Astrocyte (in vitro differentiated cells and primary cell): ENCODE data around the gene SLC4A2. TPM values are rescaled to one million over a fixed set of nuclear protein-coding genes. Genes with fewer than 3 reads are reported as not detected.
A peak's percentile ranks its signal among the peaks of the same experiment; 100 is the strongest.

Experiments used
- DNase-seq: peaks from one replicate; pipeline ENCODE4 v3.0.0-alpha.2; 2010; ENCODE audit warnings: low read depth
- FAIRE-seq: peaks from 2 replicates; lab custom pipeline; 2011; peaks lifted over from hg19 to GRCh38; lab: Jason Lieb, UNC
- H2AFZ ChIP-seq: 2 replicates; pipeline ENCODE4 v1.6.0; 2012; ENCODE audit warnings: low read depth, low read length, inconsistent platforms
- H3K27ac ChIP-seq: 2 replicates; pipeline ENCODE4 v1.5.1; 2011; ENCODE audit warnings: low read depth, low read length, inconsistent platforms
- H3K27me3 ChIP-seq: 2 replicates; pipeline ENCODE4 v1.6.0; 2011; ENCODE audit warnings: low read length, inconsistent platforms; ENCODE audit not compliant: insufficient read depth
- H3K36me3 ChIP-seq: 2 replicates; pipeline ENCODE4 v1.5.1; 2011; ENCODE audit warnings: low read length, inconsistent platforms; ENCODE audit not compliant: insufficient read depth
- H3K4me1 ChIP-seq: 2 replicates; pipeline ENCODE4 v1.5.1; 2011; ENCODE audit warnings: low read length, inconsistent platforms; ENCODE audit not compliant: insufficient read depth
- H3K4me2 ChIP-seq: 2 replicates; pipeline ENCODE4 v1.6.0; 2012; ENCODE audit warnings: low read length, inconsistent platforms
- H3K4me3 ChIP-seq: 2 replicates; pipeline ENCODE4 v1.5.1; 2011; ENCODE audit warnings: low read depth, mild to moderate bottlenecking, low read length, inconsistent platforms; ENCODE audit not compliant: insufficient read depth
- H3K79me2 ChIP-seq: 2 replicates; pipeline ENCODE4 v1.6.0; 2012; ENCODE audit warnings: mild to moderate bottlenecking, low read length, inconsistent platforms; ENCODE audit not compliant: insufficient read depth
- H3K9ac ChIP-seq: 2 replicates; pipeline ENCODE4 v1.6.0; 2012; ENCODE audit warnings: mild to moderate bottlenecking, low read length, inconsistent platforms
- H3K9me3 ChIP-seq: 2 replicates; pipeline ENCODE4 v1.5.1; 2012; ENCODE audit warnings: low read depth, mild to moderate bottlenecking, low read length, inconsistent platforms; ENCODE audit not compliant: insufficient read depth
- H4K20me1 ChIP-seq: 2 replicates; pipeline ENCODE4 v1.6.0; 2012; ENCODE audit warnings: low read length, inconsistent platforms; ENCODE audit not compliant: insufficient read depth
- H3K27ac Mint-ChIP-seq: one replicate; pipeline ENCODE4 v1.8.0; 2021; ENCODE audit warnings: mild to moderate bottlenecking, mixed read lengths; ENCODE audit not compliant: unreplicated experiment
- H3K27me3 Mint-ChIP-seq: one replicate; pipeline ENCODE4 v1.8.0; 2021; ENCODE audit warnings: low read depth, mixed read lengths; ENCODE audit not compliant: unreplicated experiment
- H3K36me3 Mint-ChIP-seq: one replicate; pipeline ENCODE4 v1.8.0; 2021; ENCODE audit warnings: low read depth, mixed read lengths; ENCODE audit not compliant: unreplicated experiment
- H3K4me1 Mint-ChIP-seq: one replicate; pipeline ENCODE4 v1.8.0; 2021; ENCODE audit warnings: low read depth, mixed read lengths; ENCODE audit not compliant: unreplicated experiment
- H3K4me3 Mint-ChIP-seq: one replicate; pipeline ENCODE4 v1.8.0; 2021; ENCODE audit warnings: mild to moderate bottlenecking, moderate library complexity, mixed read lengths; ENCODE audit not compliant: unreplicated experiment
- H3K9me3 Mint-ChIP-seq: one replicate; pipeline ENCODE4 v1.8.0; 2021; ENCODE audit warnings: mild to moderate bottlenecking, mixed read lengths; ENCODE audit not compliant: unreplicated experiment
- EZH2 ChIP-seq: IDR thresholded peaks from 2 replicates; pipeline ENCODE4 v1.6.1; 2012; ENCODE audit warnings: mild to moderate bottlenecking, low read length, inconsistent platforms; ENCODE audit not compliant: insufficient read depth
- total RNA-seq: library from RNA; stranded (reverse); gene quantifications from 2 replicates; pipeline ENCODE4 v1.2.1, GENCODE V29; 2021
- TF ChIP-seq, protein P1 (sequence below): IDR thresholded peaks from 2 replicates; pipeline ENCODE4 v1.5.1; 2011; ENCODE audit warnings: low read depth, mild to moderate bottlenecking, inconsistent platforms, low read length, moderate library complexity; ENCODE audit not compliant: insufficient read depth

Gene SLC4A2
- total RNA-seq, 1 donor from 2014 or later = 302 TPM

DNA sequence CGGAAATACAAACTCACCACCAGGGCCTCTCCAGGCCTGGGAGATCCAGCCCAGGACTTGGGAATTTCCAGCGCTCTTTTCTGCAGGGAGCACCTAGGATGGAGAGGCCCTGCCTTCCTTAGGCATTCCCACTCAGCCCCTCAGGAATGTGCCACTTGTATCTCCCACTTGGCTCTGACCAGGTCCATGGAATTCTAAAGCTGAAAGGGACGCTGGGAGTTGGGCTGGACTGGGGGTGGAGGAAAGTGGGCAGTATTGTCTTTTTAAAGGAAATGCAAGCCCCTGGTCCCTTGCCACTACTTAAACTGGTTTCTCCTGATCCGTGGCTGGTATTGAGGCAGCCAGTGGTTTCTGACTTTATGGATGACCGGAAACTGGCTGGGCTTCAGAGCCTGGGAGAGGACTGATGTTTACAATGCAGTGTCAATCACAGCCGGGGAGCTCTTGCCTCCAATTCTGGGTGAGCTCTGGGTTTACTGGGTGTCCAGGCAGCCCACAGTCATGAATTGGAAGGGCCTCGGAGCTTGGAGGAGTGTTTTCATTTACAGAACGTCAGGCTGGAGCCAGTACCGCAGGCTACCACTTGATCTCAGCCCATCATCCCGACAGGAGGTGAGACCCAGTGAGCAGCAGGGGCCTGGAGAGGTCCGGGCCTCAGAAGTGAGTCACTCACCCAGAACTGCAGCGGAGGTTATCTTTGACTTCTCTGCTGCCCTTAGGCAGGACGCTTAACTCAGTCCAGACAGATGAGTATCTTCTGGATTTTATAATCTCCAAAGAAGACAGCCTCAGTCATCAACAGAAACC is 54.2 kb downstream of the SLC4A2 start:
- peaks cover 81% of the 10 kb centered on the region for H3K79me2 ChIP-seq
- peak; percentile 96 for DNase-seq
- peak overlapping the region; percentile 79 for H3K4me2 ChIP-seq
- Mint-ChIP-seq H3K4me3 (peak overlapping the region; percentile 84), H3K36me3 (peaks cover 5% of the 10 kb centered on the region), H3K27ac (peak overlapping the region; percentile 97), H3K9me3 (no peaks in the 10 kb centered on the region), H3K27me3 (no peaks in the 10 kb centered on the region), H3K4me1 (peaks cover 36% of the 10 kb centered on the region)
- H3K36me3 ChIP-seq = no peaks in the 10 kb centered on the region
- no peaks in the 10 kb centered on the region for H3K27me3 ChIP-seq
- H3K4me3 ChIP-seq = peak overlapping the region; percentile 45
- H3K9ac ChIP-seq = peak overlapping the region; percentile 65
- peak overlapping the region; percentile 80 for H3K27ac ChIP-seq
- H3K9me3 ChIP-seq = no peaks in the 10 kb centered on the region
- peaks cover 30% of the 10 kb centered on the region for H3K4me1 ChIP-seq
- FAIRE-seq = peak; percentile 5
- peak overlapping the region; percentile 42 for H2AFZ ChIP-seq
- TF ChIP-seq, protein P1, sequence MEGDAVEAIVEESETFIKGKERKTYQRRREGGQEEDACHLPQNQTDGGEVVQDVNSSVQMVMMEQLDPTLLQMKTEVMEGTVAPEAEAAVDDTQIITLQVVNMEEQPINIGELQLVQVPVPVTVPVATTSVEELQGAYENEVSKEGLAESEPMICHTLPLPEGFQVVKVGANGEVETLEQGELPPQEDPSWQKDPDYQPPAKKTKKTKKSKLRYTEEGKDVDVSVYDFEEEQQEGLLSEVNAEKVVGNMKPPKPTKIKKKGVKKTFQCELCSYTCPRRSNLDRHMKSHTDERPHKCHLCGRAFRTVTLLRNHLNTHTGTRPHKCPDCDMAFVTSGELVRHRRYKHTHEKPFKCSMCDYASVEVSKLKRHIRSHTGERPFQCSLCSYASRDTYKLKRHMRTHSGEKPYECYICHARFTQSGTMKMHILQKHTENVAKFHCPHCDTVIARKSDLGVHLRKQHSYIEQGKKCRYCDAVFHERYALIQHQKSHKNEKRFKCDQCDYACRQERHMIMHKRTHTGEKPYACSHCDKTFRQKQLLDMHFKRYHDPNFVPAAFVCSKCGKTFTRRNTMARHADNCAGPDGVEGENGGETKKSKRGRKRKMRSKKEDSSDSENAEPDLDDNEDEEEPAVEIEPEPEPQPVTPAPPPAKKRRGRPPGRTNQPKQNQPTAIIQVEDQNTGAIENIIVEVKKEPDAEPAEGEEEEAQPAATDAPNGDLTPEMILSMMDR = no peak
- no peak for TF ChIP-seq EZH2
- H4K20me1 ChIP-seq = peaks cover 87% of the 10 kb centered on the region

DNA sequence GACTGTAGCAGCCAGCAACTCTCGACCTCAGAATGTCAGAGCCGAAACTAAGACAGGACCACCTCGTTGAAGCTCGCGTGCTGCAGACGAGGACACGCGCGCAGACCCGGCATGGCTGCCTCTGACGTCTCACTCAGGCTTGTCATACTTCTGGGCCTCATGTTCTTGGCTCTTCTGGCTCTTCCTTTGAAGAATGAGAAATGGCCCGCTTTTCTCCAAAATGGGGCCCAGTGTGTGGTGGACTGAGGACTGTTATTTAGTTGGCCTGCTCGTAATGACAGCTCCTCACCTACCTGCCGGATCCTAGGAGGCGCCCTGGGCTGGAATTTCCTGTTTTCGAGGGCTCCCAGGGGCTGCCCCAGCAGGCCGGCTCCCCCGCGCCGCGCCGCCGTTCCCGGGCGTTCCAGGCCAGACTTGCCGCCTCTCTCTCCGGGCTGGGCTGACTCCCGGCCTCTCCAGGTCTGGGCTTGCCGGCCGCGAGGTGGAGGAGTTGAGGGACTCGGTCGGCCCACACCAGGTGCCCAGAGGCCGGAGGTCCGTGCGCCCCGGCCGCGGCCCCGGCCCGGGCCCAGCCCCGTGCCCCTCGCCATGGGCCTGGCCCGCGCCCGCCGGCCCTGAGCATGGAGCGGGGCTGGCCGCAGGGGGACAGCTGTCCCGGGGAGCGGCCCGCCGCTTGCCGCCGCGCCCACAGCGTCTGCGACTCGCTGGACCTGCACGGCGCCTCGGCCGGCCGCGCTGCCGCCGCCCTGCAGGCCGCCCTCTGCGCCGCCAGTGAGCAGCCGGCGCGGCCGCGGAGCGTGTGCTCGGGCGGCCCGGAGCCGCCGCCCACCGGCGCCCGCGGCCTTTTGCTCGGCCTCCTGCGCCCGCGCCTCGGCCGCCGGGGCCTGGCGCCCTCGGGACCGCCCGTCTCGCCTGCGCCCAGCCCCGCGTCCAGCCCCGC is 55.0 kb downstream of the SLC4A2 start:
- peak overlapping the region; percentile 84 for H3K4me3 Mint-ChIP-seq

More for the DNA sequence above, 55.0 kb downstream of the SLC4A2 start:
- TF ChIP-seq, protein P1 = no peak
- no peak for TF ChIP-seq EZH2
- peak overlapping the region; percentile 79 for H3K4me2 ChIP-seq
- H3K9ac ChIP-seq = peak overlapping the region; percentile 65
- DNase-seq = no peak
- peaks cover 30% of the 10 kb centered on the region for H3K4me1 ChIP-seq
- no peaks in the 10 kb centered on the region for H3K9me3 ChIP-seq
- H4K20me1 ChIP-seq = peaks cover 84% of the 10 kb centered on the region
- peaks cover 73% of the 10 kb centered on the region for H3K79me2 ChIP-seq
- peak overlapping the region; percentile 24 for H2AFZ ChIP-seq
- H3K27ac ChIP-seq = peak overlapping the region; percentile 80
- H3K27me3 ChIP-seq = no peaks in the 10 kb centered on the region
- Mint-ChIP-seq H3K4me1 (peaks cover 33% of the 10 kb centered on the region), H3K36me3 (peaks cover 11% of the 10 kb centered on the region), H3K27me3 (no peaks in the 10 kb centered on the region), H3K9me3 (no peaks in the 10 kb centered on the region), H3K27ac (peak overlapping the region; percentile 97)
- FAIRE-seq = no peak
- H3K4me3 ChIP-seq = peak overlapping the region; percentile 45
- no peaks in the 10 kb centered on the region for H3K36me3 ChIP-seq
